ENCODE data around the gene CCR5AS.

DNA sequence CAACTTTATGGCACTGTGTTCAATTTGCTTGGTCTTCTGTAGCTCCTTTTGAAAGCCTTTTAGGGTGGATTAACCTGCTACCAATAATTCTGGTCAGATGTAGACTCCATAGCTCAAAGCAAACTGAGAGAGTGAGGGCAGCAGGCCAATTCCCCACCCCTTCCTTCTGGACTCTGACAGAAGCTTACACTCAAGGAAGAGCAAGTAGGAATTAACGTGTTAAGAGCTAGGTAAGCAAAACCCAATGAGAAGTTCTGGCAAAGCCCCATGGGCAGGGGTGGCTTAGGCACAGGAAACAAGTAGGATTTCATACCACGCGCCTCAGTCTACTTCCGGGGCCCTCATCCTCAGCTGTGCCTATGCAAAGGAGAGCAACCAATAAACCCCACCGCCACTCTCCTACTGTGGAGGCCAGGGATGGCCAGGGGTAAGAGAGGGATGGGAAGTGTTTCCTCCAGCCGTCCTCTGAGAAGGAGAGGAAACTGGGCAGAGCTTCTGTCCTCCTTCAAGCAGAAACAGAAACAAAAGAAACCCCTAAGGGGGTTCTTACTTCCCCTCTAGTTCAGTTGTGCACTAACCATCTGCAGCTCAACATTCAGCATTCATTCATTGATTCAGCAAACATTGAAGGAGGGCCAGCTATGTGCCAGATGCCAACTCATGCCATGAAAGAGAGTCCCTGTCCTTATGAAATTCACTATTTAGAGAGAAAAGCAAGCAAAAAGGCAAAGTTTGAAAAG lies 23.5 kb downstream of the CCR5AS start:
- no peak for TF ChIP-seq E2F1 (CRISPR knock-in tag; IDR thresholded peaks at IDR 0.05)
- TF ChIP-seq CTCF (IDR thresholded peaks at IDR 0.05), result no peak
- TF ChIP-seq PRDM15 (CRISPR knock-in tag; IDR thresholded peaks at IDR 0.05), result no peak
- TF ChIP-seq CBFB (CRISPR knock-in tag; IDR thresholded peaks at IDR 0.05; ENCODE audit: low read depth), result no peak
- no peak for TF ChIP-seq CREB1 (CRISPR knock-in tag; IDR thresholded peaks at IDR 0.05)
- no peak for TF ChIP-seq RORB (CRISPR knock-in tag; IDR thresholded peaks at IDR 0.05)
- TF ChIP-seq ZNF138 (CRISPR knock-in tag; conservative IDR thresholded peaks at IDR 0.05), result no peak
- TF ChIP-seq FOXK1 (CRISPR knock-in tag; IDR thresholded peaks at IDR 0.05), result no peak
- TF ChIP-seq ZBTB43 (CRISPR knock-in tag; IDR thresholded peaks at IDR 0.05), result no peak
- no peak for TF ChIP-seq USF2 (CRISPR knock-in tag; IDR thresholded peaks at IDR 0.05)
- TF ChIP-seq STAT6 (CRISPR knock-in tag; conservative IDR thresholded peaks at IDR 0.05; ENCODE audit: low read depth), result no peak
- TF ChIP-seq ZNF317 (CRISPR knock-in tag; IDR thresholded peaks at IDR 0.05; ENCODE audit: borderline replicate concordance, low read depth), result no peak
- no peak for TF ChIP-seq JUN (CRISPR knock-in tag; IDR thresholded peaks at IDR 0.05)
- TF ChIP-seq TEAD4 (CRISPR knock-in tag; IDR thresholded peaks at IDR 0.05), result no peak
